GM12891 (cell line): ENCODE data around the gene WNT3.

Source experiments
- POLR2A ChIP-seq: IDR thresholded peaks from 2 replicates; pipeline ENCODE4 v1.6.1; 2011; ENCODE audit warnings: low read depth, low read length, control low read depth
- POLR2AphosphoS5 ChIP-seq: IDR thresholded peaks from 2 replicates; pipeline ENCODE4 v1.6.1; 2011; ENCODE audit warnings: low read depth, low read length, control low read depth
- POU2F2 ChIP-seq: IDR thresholded peaks from 2 replicates; pipeline ENCODE4 v1.6.1; 2011; ENCODE audit warnings: low read depth, mild to moderate bottlenecking, control low read depth, low read length, moderate library complexity
- SPI1 ChIP-seq: IDR thresholded peaks from 2 replicates; pipeline ENCODE4 v1.6.1; 2011; ENCODE audit warnings: low read depth, low read length, control low read depth
- TAF1 ChIP-seq: IDR thresholded peaks from 2 replicates; pipeline ENCODE4 v1.6.1; 2011; ENCODE audit warnings: low read depth, low read length, control low read depth

DNA sequence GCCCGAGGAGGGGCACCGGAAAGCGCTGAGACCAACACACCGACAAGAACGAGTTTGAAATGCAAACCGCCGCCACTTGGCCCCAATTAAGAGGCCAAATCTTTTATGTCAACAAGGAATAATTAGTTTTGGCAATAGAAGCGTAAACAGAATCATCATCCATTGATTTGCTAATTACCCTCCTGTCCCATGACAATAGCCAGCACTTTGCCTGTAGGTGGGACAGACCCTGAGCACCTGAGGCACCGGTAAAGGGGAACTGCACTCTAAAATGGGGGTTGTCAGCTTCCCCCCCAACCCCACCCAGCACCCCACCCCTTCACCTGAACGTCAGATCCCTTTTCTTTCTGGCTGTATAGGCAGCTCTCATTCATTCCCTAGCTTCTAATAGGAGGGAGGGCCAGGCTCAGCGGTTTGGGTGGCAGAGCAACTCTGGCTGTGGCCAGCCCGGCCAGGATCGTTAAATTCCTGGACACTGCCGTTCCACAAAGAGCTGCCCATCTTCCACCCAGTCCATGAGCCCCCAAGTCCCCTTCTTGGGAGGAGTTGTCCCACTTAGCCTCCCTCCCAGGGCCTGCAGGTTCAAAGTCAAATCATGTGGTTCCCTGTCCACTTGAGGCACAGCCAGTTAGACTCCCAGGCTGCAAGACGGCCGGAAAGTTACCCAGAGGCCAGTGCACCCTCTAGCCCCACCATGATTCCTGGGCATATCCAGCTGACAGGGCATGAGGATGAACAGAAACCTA is 45.8 kb downstream of the WNT3 start:
- no peak for TF ChIP-seq POLR2A
- no peak for TF ChIP-seq POLR2AphosphoS5
- TF ChIP-seq TAF1 = no peak
- 0 out of 2 replicates have a peak, but pooled peaks have one; percentile 2 for TF ChIP-seq SPI1
- no peak for TF ChIP-seq POU2F2
